Measurements from ENCODE around the gene SLC9C2.
A peak's percentile ranks its signal among the peaks of the same experiment; 100 is the strongest.
"Not testable (repeated sequence)": the region's sequence is repeated elsewhere in the genome, so short reads cannot be mapped to it uniquely, and the experiment has no call there.

SLC9C2 gene

DNA sequence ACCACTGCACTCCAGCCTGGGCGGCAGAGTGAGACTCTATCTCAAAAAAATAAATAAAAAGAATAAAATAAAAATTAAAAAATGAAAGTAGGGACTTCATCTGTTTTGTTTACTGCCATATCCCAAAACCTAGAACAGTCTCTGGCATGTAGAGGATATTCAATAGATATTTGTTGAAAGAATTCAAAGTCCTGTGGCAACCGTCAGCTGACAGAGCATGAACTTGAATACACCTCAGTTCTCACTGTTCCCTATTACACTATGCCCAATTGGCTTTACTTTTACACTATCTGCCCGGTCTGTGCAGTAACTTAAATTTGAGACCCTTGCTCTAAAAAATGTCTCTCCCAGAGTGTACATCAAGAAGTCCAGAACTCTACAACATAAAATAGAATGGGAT, 79.5 kb downstream of the SLC9C2 start:
- no peak for DNase-seq

DNA sequence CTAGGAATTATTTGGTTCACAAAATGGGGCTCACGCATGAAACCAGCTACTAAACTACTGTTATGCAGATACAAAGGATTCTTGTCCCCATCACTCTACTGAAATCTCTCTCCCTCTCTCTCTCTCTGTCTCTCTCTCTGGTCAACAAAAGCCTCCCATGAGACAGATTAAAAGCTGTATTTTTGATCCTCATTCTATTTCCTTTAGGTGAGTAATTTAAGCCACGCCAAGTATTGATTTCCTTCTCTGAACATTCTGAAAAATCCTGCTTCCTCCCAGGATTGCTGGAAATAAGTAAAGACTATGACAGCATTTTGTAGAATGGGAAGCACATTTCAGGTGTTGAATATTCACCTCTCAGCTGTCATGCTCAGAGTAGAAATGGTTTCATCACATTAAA, 82.1 kb downstream of the SLC9C2 start:
- DNase-seq: no peak

DNA sequence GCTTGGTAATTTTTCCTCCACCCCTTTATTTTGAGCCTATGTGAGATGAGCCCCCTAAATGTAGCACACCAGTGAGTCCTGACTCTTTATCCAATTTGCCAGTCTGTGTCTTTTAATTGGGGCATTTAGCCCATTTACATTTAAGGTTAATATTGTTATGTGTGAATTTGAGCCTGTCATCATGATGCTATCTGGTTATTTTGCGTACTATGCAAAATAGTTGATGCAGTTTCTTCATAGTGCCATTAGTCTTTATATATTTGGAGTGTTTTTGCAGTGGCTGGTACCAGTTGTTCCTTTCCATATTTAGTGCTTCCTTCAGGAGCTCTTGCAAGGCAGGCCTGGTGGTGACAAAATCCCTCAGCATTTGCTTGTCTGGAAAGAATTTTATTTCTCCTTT, 88.4 kb downstream of the SLC9C2 start:
- DNase-seq: not testable (repeated sequence)

DNA sequence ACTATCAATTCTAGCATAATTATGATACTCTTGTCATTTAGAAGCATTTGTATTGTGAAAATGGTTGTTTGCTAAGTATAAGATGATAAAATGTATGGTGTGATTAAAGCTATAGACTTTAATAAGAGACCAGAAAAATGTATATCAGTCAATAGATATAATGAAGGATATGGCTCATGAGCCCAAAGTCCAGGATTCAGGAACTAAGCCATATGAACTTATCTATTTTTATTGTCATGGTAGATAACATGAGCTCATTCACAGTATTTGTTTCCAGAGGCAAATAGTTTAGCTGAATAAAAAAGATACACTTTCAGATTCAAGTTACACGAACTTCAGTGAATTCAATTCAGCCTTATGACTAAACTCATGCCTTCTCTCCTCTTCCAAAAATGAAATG, 93.1 kb downstream of the SLC9C2 start:
- DNase-seq: no peak

DNA sequence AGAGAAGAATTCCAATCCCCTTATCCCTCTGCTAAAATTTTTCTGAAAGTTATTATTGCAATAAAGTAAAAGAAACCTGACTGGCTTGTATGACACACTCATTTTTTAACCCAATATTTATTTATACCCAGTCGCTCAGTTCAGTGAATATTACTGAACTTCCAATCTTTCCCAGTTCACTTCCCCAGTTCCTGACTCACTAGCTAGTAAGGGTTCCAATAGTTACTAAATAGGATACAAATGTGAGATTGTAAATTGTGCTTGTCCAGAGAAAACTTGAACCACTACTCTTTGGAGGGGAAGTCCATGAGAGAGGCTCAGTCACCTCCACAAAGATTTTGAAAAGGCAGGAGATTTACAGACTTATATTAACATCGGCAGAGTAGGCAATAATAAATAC, 94.3 kb downstream of the SLC9C2 start:
- DNase-seq: no peak

DNA sequence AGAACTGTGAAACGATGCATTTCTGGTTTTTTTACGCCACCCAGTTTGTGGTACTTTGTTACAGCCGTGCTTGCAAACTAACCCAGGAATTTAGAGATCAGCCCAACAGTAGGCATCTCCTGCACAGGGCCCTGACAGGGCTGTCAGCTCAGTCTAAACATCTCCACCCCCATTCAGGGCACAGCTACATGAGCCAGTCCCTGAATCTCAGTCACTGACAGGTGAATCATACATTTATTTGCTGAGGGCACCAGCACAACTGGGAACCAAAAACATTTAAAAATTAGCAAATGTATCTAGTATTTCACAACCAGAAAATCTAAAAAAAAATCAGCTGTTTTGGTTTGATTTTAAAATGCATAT, 95.0 kb downstream of the SLC9C2 start:
- DNase-seq: no peak

DNA sequence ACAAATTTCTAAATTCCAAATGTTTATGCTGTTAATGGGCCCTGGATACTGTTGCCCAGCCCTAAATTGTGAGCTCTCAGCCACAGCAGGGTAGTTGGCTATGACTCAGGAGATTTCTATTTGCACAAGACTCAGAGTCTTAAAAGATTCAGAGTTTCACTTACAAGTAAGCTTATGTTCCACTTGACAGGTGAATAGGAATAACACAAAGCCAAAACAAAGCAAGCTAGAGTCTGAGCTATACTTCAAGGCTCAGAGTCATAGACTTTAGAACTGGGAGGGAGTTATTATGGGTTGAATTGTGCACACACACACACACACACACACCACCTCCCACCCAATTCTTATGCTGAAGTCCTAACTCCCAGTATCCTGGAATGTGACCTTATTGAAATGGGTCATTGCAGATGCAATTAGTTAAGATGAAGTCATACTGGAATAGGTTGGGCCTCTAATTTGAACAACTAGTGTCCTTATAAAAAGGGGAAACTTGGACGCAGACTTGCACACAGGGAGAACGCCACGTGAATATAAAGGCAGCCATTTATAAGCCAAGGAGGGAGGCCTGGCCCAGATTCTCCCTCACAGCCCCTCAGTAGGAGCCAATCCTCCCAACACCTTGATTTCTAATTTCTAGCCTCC, 95.5 kb downstream of the SLC9C2 start:
- peak; percentile 52 for DNase-seq

DNA sequence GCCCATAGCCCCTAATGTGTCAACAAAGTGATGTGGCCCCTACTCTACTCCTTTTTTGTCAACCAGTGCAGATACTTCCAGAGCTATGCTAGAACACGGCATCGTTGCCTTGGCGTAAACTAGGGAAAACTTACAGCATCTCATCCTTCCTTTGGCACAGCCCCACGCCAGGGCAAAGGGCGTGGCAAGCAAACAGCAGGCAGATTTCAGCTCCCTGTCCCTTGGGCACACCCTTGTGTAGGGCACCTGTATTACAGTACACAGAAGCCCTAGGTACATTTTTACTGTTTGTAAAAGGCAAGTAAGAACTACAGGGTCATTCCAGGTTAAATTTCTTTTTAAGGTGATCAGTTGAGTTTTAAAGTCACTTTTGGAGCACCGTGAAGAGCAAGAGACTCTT, 96.4 kb downstream of the SLC9C2 start:
- no peak for DNase-seq

DNA sequence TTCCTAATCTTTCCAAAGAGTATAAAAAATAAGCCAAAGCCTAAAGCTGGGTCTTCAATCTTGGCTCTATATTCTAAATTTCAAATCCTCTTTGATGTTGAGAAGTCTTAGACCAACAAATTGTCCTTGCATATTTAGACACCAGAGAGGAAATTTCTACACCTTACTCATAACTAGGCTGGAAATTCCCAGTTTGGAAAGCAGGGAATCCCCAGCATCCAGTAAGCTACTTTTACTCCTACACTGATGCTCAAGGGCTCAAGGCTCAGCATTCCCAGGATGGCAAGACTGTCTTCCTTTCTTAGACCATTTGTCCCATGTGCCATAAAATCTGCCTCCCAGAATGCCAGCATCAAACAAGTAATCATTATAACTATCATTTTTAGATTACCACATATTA, 97.5 kb downstream of the SLC9C2 start:
- no peak for DNase-seq

DNA sequence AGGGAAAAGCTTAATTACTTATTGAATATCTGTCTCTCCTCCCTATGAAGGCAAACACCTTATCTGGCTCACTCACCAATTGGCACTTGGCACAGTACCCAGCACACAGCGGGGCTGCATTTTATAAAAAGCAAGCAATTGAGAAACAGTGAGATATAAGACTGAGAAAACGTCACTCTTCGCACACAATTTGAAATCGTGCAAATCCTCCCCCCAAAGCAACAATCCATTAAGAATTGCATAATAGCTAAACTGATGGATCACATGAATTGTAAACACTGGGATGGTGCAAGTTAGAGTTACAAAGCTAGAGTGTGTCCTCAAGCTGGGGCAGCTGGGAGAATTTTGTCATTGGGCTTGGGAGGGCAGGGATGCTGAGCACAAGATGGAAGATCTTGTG, 98.6 kb downstream of the SLC9C2 start:
- no peak for DNase-seq

DNA sequence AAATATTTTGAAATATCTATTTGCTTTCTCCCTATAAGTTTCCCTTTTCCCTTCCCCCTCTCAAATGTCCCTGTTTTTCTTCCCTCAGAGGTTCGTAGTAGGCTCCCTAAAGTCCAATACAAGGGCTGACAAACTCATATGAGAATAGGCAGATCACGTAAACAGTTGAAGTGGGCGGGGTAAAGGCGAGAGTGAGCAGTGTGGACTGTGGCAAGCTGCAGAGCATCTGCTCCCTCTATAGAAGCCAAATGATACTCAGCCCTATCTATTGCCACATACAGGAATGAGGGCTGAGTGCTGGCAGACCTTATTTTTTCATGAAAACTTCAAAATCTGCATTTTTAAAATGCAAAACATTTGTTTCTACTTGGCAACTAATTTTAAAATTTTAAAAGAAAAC, 99.5 kb downstream of the SLC9C2 start:
- DNase-seq: no peak

DNA sequence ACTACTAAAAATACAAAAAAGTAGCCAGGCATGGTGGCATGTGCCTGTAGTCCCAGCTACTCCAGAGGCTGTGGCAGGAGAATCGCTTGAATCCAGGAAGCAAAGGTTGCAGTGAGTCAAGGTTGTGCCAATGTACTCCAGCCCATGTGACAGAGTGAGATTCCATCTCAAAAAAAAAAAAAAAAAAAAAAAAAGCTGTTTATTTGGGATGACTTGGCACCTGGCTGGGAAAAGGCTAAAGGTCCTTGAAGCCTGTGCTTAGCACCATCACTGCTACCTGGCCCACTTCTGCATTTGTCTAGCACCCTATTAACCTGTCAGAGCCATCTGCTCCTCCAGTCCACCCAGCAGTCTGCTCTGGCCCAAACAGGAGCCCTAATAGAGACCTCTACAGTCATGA, 100.8 kb downstream of the SLC9C2 start:
- no peak for DNase-seq

DNA sequence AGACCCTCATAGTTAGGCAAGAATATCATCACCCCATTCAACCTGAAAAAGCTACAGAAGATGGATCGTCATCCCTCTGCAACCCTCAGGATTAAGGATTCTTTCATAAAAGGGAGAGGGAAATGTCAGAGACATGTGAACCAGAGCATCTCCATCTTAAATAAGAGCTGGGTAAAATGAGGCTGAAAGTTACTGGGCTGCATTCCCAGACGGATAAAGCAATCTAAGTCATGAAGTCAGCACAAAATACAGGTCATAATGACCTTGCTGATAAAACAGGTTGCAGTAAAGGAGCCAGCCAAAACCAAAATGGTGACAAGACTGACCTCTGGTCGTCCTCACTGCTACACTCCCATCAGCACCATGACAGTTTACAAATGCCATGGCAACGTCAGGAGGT, 103.1 kb downstream of the SLC9C2 start:
- no peak for DNase-seq

DNA sequence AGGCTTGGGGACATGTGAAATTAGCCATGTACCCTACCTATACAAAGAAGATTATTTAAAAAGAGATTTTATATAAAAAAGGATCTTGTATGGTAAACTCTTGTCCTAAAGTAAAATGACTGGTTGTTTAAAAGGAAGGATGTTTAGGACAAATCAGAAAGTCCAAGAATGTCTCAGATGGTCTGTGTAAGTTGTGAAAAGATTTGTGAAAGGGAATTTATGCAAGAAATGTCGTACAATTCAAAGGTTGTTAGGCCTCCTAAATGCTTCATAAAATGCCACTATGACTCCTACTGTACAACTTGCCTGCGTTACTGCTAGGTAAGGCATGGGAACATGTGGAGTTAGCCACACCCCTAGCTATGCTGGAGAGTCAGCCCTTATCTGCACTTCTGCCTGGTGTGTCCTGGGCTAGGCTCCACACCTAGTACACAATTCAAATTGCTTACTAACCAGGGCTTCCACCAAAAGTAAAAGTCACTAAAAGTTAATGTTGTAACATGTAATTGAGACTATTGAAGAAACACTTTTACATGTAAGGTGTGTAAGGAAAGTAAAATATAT, 106.0 kb downstream of the SLC9C2 start:
- no peak for DNase-seq

DNA sequence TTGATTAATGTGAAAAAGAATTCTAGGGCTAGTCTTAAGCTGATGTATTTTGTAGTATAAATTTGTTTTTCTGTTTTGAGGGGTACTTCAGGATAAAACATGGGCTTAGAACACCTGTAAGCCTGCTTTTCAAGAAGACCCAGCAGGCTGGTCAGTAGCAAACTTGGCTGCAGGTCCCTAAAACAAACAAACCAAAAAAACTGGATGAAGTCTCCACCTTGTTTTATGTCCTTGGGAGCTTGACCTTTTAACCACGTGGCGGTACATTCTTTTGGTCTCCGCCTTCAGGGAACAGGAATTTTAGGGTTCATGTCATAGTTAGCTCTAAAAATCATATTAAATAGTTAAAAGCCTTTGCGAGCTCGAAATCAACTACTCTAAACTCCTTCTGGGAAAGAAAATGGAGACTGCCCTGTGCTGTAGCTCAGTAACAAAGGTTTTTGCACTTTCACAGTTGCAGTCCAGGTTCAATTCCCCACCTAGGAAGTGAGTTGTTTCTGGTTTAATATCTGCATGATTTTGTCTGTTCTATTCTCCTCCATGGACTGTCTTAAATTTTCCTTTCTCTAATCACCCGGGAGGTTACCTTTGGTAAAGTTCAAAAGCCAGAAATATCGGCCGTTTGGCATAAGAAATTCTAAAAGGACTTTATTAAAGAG, 107.1 kb downstream of the SLC9C2 start:
- no peak for DNase-seq

DNA sequence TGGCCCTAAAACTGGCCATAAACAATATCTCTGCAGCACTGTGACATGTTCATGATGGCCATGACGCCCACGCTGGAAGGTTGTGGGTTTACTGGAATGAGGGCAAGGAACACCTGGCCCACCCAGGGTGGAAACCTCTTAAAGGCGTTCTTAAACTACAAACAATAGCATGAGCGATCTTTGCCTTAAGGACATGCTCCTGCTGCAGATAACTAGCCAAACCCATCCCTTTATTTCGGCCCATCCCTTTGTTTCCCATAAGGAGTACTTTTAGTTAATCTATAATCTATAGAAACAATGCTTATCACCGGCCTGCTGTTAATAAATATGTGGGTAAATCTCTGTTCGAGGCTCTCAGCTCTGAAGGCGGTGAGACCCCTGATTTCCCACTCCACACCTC, 109.7 kb downstream of the SLC9C2 start:
- DNase-seq: not testable (repeated sequence)

DNA sequence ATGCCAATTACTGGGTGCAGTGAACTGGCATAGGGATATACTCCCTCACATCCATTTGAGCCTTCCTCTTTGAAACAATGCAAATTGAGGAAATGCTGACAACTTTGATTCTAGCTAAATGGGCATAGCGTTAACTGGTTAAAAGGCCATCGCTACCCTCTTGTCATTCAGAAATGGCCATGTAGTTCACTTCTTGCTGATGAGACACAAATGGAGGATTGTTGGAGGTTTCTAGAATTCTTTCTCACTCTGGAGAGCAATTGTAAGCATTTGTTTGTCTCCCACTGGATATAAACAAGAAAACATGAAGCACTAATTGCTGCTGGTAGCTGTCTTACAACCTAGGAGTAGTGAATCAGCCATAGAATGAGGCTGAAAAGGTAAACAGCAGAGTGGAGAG, 111.4 kb downstream of the SLC9C2 start:
- no peak for DNase-seq

DNA sequence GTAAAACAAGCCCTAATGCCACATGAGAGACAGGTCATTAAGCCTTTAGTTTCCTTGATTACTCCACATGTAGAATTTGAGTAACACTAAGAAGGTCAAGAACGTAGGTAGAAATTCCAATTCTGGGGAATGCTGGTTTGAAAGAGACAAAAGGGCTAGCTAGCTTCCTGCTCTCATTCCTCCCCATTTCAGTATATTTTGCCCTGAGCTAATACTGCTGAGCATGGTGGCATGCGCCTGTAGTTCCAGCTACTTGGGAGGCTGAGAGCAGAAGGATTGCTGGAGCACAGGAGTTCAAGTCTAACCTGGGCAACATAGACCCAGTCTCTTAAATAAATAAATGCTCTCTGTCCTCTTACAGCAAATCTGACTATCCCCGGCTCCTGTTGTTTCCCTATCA, 112.9 kb downstream of the SLC9C2 start:
- DNase-seq: no peak

DNA sequence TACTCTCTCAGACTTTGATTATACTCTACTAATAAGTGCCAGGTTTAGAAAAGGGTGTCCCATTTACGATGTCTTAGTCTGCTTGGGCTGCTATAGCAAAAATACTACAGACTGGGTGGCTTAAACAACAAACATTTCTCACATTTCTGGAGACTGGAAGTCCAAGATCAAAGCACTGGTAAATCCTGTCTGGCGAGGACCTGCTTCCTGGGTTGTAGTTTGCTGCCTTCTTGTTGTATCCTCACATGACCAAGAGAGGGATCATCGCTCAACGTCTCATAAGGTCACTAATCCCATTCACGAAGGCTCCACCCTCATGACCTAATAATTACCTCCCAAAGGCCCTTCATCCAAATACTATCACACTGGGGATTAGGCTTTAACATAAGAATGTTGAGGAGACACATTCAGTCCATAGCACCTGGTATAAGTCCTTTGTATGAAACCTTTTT, 113.7 kb downstream of the SLC9C2 start:
- DNase-seq: no peak

DNA sequence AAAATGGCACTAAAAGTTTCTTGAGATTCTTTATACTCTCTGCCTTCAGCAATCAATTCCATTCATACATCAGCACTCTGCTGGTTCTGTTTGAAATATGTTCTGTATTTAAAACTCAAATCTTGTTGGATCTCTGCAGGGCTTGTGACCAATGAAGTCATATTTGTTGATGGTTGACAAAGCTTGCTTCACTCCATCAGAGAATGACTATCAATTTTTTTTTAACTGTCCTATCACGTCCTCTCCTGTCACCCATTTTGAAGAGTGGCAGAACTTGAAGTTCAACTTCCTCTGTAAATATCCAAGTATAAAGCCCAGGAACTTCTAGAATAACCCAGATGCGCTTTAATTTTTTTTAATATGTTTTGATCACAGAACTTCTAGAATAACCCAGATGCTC, 114.9 kb downstream of the SLC9C2 start:
- no peak for DNase-seq

DNA sequence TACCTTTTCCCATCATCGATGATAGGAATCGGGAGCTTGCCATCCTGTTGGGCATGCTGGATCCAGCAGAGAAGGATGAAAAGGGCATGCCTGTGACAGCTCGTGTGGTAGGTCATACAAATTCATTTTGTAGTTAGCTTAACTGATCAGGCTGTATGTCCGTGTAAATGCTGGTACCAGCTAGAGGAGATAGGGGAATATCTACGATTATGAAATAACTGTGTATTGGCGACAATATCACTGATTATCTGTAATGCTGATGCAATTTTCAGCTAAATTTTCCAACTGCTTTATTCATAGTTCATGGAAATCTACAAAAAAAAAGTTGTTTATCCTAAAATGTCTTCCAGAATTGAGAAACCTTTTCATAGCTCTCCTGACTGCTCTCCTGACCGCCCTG, 117.5 kb downstream of the SLC9C2 start:
- DNase-seq: no peak

DNA sequence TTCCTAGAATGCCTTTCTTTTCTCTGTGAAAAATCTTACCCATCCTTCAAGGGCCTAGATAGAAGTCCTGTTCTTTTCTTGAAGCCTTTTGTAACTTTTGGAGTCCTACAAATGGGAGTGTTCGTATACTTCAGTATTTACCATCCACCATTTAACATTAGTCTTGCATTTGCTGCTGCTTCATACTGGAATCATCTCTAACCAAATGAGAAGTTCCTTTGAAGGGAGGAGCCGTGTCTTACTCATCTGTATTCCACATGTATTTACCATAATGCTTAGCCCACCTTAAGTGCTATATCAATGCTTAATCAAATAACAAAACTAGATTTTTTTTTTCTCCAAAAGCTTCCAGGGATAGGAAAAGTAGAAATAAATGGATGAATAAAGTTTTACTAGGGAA, 118.6 kb downstream of the SLC9C2 start:
- no peak for DNase-seq

DNA sequence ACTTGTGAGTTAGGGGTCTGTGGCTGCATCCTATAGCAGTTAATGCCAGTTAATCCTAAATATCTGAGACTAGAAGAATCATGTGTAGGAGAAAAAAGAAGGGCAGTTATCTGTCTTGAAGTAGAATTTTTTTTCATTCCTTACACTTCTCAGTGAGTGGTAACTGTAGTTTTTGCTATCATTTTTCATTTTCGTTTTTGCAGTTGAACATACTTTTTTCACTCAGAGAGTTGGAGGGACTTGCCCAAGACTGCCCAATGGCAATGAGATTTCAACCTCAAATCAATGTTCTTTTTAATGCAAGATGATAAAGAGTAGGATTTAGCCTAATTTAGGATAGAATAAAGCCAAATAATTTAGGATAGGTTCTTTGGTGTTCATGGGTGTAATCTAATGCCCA, 120.2 kb downstream of the SLC9C2 start:
- DNase-seq: no peak

DNA sequence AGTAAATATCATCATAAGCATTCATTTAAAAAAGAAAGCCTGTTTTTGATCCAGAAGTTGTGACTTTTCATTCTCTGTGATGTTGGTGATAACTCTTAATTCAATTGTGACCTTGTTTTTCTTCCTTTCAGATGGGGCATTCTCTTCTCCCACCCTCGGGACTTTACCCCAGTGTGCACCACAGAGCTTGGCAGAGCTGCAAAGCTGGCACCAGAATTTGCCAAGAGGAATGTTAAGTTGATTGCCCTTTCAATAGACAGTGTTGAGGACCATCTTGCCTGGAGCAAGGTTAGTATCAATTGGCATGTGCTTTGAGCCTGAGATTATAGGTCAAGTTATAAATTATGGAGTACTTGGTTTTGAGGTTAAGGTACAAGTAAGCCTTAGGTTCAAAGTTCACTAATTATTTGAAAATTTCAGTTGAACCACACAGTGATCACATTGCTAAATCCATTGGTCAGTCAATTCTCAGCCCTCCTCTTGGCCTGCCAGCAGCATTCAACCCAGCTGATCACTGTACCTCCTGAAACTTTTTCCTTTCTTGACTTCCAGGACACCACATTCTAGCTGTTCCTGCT, 121.6 kb downstream of the SLC9C2 start:
- no peak for DNase-seq

DNA sequence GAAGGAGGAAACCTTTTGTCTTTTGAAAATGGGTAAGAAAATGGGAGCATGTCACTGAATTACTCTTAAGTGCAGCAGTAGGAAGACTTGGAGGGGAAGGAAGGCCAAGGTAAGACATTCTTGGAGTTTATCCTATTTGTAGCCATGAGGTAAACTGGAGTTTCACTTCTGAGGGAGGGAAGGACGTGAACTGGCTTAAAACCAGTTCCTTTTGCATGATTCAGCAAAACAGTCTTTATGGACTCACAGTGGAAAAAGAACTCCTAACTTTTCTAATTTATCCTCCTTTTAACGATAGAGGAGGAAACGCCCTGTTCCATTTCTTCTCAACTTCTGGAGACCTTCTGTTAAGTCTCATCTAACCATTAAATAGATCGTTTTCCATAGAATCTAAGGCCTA, 123.2 kb downstream of the SLC9C2 start:
- DNase-seq: no peak
